GM19328 (cell line): ENCODE results near the gene TSHZ3.

Source experiments
- ATAC-seq: cut with Tn5 transposase; IDR thresholded peaks from one replicate; pipeline ENCODE4 v1.9.1; 2021; ENCODE audit warnings: mild to moderate bottlenecking, moderate library complexity; ENCODE audit not compliant: unreplicated experiment

The TSHZ3 gene

GRCh38 chr19:31252441-31252840 lies 96.8 kb downstream of the TSHZ3 start:
- ATAC-seq = no peak

- no peak for ATAC-seq
Measured at GRCh38 chr19:31249217-31249616, 100.0 kb downstream of the TSHZ3 start.

GRCh38 chr19:31235806-31236205 lies 113.4 kb downstream of the TSHZ3 start:
- ATAC-seq = no peak

- no peak for ATAC-seq
Measured at GRCh38 chr19:31233295-31233800, 115.9 kb downstream of the TSHZ3 start.

GRCh38 chr19:31232871-31233270 lies 116.4 kb downstream of the TSHZ3 start:
- no peak for ATAC-seq

- no peak for ATAC-seq
Measured at GRCh38 chr19:31232180-31232579, 117.1 kb downstream of the TSHZ3 start.

GRCh38 chr19:31231237-31231636 lies 118.0 kb downstream of the TSHZ3 start:
- no peak for ATAC-seq

GRCh38 chr19:31226151-31226935 lies 122.9 kb downstream of the TSHZ3 start:
- no peak for ATAC-seq
